Thyroid gland (tissue), 4 donors: ENCODE measurements around the gene MAD1L1.

Experiments used
- CTCF ChIP-seq, 6 experiments: fragments of 200-600 bp in 3 of 6; fragments of 450-650 bp in 3 of 6; sonication (generic) in 3 of 6; IDR thresholded peaks; one replicate each; pipeline ENCODE4 v1.5.1; 2016 to 2019; ENCODE audit warnings: antibody characterized with exemption in 6 of 6, mild to moderate bottlenecking in 2 of 6, inconsistent platforms in 1 of 6, moderate library complexity in 1 of 6
- POLR2A ChIP-seq, 2 donors: fragments of 450-650 bp; IDR thresholded peaks; one replicate each; pipeline ENCODE4 v1.6.1; 2017; ENCODE audit warnings: antibody characterized with exemption in 2 of 2, mild to moderate bottlenecking in 2 of 2, moderate library complexity in 1 of 2

- TF ChIP-seq POLR2A (IDR thresholded peaks at IDR 0.05) (no peak), CTCF (IDR thresholded peaks at IDR 0.05) (no peak)
Measured at GRCh38 chr7:1815051-1815481, 417.7 kb downstream of the MAD1L1 start.
